Caki2 (cell line): ENCODE results near the gene TEX10. TPM values are rescaled to one million over a fixed set of nuclear protein-coding genes. Genes with fewer than 3 reads are reported as not detected.
"Not testable (repeated sequence)": the region's sequence is repeated elsewhere in the genome, so short reads cannot be mapped to it uniquely, and the experiment has no call there.

Source experiments
- DNase-seq: peaks from one replicate; pipeline ENCODE4 v3.0.0-alpha.2; 2015; ENCODE audit warnings: low read depth
- in situ Hi-C: cut with HindIII; loops from 2 replicates; pipeline ENCODE4 v1.10.0; 2016; ENCODE audit warnings: low sequenced_read_pairs, low pct_unique_long_range_greater_than_20kb, mixed read lengths
- total RNA-seq: library from RNA; depleted of rRNA; stranded (reverse); fragments of >200 nt; shearing (Covaris generic); gene quantifications from 2 replicates; pipeline ENCODE4 v1.2.3, GENCODE V29; 2014; ENCODE audit warnings: low replicate concordance

Gene TEX10
- total RNA-seq, 1 experiment from 2014 or later, result 20.6 TPM

DNA sequence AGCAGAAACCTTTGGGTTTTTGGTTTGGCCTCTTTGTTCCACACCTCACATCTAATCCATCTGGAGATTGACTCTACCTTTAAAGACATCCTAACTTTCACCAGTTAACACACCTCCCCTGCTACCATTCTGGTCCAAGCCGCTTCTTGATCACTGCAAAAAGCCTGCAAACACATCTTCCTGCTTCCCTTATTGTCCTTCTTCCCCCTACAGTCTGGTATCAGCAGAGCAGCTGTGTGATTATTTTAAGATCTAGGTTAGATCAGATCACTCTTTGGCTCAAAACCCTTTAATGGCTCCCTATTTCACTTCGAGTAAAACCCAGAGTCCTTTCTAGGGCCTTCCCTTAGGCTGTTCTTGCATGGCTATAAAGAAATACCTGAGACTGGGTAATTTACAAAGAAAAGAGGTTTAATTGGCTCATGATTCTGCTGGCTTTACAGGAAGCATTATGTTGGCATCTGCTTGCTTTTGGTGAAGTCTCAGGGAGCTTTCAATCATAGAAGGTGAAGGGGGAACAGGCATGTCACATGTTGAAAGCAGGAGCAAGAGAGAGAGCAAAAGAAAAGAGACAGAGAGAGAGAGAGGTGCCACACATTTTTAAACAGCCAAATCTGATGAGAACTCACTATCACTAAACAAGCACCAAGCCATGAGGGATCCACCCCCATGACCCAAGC lies 1.5 kb upstream of the TEX10 start:
- DNase-seq, result no peak
- in situ Hi-C loops, result no loop called here

DNA sequence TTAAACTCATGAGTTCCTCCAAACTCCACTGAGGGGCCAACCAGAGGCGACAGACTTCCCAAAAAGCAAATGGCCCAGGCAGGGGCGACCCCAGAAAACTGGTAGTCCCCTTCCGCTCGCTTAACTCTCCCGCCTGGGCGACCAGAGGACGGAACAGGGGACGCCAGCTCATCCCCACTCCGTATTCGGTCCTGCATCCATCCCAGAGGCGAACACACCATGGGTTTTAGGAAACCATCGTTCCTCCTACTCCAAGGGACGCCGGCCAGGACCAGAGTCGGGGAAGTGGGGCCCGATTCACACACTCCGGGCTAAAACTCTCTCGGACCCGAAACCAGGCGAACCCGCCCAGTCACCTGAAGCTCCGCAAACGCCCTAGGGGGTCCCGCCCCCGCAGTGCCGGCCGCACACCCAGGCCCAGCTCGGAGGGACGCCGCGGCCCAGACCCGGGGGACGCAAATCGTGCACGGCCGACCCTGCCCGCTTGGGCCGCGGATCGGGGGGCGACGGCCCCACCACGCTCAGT lies 478 bp downstream of the TEX10 start:
- DNase-seq, result no peak
- in situ Hi-C loops, result no loop called here

DNA sequence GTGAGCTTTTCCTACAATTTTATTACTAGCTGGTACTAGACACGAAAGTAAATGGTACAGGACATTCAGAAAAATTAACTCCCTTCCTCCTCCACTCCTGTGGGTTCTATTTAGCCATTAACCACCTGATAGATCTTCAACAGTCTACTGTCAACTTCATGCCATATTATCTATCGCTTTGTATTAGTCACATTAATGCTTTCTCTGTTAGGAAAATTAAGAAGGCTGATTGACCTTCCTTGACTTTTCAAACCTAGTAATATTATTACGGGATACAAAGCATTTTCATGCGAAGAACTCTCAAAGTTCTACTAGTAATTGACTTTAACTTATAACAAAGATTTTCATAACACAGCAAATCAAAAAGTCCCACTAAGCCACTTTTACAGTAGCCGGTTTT lies 1.2 kb downstream of the TEX10 start:
- in situ Hi-C loops, result no loop called here

DNA sequence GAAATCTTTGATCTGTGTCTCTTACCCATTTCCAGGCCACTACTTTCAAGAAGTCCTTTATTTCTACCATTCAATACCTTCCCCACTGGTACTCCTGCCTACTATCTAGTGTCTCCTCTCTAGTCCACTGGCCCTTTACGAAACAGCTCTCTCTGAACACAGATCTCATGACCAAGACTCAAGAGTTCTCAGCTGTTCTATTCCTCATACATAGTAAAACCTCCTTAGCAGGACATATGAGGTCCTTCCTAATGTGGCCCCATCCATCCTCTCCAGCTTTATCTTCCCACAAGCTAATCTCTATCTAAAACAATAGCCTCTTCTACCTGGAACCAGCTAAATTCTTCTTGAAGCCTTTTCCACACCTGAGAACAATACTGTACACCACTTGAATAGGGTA lies 2.6 kb downstream of the TEX10 start:
- DNase-seq, result no peak
- in situ Hi-C loops, result no loop called here

More for the DNA sequence above, 1.2 kb downstream of the TEX10 start:
- no peak for DNase-seq

DNA sequence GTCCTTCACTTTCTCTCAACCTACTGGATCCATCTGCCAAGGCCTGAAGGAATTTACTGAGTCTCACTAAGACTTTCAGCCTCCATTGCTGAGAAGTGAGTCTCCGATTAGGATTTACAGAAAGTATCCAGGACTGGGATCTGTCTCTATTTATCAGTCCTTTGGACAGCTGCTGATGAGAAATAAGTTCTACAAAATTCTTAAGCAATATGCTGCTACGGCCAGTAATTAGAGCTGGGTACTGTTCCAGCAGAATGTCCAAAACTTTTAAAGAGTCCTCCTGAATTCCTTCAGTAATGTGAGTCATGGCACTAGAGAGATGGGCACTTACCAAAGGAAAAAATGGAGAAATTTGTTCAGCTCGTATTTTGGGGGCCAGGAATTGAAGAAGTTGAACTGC lies 5.9 kb downstream of the TEX10 start:
- no peak for DNase-seq
- in situ Hi-C loops, result no loop called here

DNA sequence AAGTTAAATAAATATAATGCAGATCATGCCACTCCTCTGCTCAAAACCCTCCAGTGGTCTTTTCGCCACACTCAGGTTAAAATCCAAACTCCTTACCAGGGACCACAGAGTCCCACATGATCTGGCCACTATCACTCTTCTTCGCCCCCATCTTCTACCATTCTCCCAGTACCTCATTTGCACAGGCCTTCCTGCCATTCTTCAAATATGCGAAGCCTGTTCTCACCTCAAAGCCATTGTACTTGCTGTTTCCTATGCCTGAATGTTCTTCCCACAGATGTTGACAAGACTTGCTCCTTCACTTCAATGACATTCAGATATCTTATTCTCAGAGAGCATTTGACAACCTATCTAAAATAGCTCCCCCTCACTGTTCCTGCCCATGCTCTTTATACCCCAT lies 10.9 kb downstream of the TEX10 start:
- in situ Hi-C loops, result no loop called here
- no peak for DNase-seq

DNA sequence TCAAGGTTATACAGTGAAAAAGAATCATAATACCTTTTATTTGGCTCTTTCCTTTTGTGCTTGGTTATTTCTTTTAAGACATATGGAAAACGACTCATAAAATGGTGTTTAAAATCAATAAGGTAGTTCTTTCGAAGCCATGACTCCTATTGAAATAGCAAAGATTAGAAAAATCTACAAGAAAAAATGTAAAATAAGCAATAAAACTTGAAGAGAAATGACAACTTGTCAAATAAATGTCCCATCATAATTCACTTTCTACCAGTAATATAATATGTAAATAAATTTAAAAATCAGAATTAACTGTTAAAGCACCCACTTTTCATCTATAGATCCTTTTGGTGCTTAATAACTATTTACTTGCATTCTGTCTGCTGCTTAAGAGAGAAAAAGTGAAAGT lies 12.5 kb downstream of the TEX10 start:
- in situ Hi-C loops, result no loop called here
- DNase-seq, result no peak

DNA sequence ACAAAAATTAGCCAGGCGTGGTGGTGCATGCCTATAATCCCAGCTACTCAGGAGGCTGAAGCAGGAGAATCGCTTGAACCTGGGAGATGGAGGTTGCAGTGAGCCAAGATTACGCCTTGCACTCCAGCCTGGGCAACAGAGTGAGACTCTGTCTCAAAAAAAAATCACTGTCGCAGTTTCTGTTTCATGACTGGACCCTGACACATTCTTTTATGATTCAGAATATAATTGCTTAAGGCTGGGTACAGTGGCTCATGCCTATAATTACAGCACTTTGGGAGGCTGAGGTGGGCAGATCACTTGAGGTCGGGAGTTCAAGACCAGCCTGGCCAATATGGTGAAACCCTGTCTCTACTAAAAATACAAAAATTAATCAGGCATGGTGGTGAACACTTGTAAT lies 14.0 kb downstream of the TEX10 start:
- in situ Hi-C loops, DNase-seq: not testable (repeated sequence)

DNA sequence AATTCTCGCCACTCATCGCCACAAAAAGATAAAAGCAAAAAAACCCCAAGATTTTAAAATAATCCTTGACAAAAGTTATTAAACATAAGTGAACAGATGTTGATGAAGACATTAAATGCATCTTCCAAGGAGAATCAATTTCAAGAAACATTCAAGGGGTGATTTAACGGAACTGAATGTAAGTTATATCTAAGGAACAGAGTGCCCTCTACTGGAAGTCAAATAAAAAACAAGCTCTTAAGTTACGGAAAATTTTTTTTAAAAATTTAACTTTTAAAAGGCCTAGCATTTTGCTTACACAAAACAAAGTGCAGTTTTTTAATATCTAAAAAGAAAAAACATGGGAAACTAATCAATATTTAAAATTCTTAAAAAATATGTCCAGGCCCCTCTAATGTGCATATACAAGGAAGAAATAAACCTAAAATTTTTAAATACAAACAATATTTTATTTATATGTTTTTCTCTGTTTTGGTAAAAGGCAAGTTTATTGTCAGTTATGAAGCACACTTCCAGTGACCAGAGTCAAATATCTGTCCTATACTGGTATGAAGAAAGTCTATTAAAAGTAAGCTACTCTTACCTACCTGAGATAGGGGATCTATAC lies 28.0 kb downstream of the TEX10 start:
- in situ Hi-C loops, result no loop called here

DNA sequence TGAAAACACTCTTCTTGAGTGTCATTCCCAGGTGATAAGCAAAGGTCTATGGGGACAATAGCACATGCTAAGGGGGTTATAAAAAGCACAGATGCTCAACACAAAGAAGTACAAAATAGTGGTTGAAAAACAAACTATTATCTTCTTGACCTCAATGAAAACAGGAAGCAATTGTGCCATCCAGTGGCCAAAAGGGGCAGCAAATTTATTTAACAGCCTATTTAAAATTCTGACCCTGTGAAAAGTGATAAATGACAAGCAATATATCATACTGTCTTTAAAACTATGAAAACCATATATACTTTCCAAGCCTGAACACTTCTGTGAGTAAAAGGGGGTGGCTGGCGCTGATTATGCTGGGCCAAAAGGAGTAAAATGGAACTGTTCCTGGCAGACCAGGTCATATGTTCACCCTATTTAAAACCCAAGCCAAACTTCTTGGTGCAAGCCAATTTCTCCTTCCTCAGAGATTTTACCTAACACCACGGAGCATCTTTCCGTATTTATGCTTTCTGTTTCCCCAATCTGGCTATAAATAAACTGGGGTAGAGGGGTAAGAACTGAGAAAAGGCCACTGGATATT lies 29.7 kb downstream of the TEX10 start:
- DNase-seq, result peak; percentile 17
- in situ Hi-C loops, result no loop called here

More for the DNA sequence above, 28.0 kb downstream of the TEX10 start:
- no peak for DNase-seq

DNA sequence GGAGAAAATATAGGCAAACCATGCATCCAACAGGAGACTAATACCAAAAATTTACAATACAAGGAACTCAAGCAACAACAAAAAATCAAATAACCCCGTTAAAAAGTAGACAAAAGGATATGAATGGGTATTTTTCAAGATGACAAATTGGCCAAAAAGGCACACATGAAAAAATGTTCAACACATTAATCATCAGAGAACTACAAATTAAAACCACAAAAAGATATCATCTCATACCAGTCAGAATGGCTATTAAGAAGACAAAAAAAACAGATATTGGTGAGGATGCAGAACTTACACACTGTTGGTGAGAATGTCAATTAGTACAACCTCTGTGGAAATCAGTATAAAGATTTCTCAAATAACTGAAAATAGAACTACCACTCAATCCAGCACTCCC lies 35.0 kb downstream of the TEX10 start:
- no peak for DNase-seq
- in situ Hi-C loops, result no loop called here

DNA sequence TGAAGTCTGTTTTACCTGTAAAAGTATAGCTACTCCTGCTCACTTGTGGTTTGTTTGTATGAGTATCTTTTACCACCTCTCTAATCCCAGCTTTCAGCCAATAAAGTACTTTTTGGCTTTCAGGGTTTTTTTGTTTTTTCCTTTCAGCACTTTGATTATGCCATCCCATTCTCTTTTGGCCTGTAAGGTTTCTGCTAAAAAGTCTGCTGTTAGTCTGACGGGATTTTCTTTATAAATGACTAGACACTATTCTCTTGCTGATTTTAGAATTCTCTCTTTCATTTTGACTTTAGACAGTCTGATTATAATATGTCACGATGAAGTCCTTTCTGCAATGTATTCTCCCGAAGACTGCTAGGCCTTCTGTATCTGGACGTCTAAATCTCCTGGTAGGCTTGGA lies 37.2 kb downstream of the TEX10 start:
- in situ Hi-C loops, result no loop called here
- no peak for DNase-seq

DNA sequence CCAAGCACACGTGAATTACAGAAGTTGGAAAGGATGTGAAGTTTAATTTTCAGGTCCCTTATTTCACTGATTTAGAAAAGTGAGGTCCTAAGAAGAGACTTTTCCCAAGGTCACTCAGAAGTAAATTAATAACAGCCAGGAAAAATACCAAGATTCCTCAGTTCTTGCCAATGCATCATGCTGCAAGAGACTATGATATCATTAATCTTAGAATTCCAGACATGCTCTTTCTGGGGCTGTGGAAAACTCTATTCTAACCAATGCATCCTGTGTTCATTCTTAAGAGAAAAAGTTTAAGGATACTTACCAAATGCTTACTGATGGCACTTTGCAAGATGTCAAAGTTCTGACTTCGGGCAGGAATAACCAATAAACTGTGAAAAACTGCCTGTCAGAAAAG lies 42.8 kb downstream of the TEX10 start:
- in situ Hi-C loops, result no loop called here
- no peak for DNase-seq

DNA sequence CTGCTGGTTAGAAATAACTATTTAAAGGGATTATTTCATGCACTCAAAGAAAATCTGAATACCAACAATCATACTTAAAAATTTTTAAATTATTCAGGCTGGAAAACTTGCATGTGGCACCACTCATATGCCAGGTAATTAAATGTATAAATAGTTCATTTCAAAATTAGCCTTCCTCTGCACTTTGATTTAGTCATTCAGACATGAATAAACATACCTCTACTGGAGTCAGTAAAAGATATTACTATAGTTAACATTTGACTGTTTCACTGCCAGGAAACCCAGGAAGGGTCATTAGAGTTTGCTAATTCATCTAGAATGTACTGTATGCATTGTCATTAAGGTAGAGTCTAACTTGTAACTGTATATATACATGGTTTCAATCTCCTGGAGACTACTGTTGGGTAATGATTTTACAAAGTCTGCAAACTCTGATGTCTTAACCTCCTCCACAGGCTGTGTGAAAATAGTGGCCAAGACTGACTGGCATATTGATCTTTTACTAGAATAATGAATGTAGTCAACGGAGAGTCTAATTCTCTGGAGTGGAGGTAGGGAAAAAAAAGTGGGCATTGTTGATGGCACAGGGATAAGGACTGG lies 43.7 kb downstream of the TEX10 start:
- no peak for DNase-seq
- in situ Hi-C loops, result no loop called here

DNA sequence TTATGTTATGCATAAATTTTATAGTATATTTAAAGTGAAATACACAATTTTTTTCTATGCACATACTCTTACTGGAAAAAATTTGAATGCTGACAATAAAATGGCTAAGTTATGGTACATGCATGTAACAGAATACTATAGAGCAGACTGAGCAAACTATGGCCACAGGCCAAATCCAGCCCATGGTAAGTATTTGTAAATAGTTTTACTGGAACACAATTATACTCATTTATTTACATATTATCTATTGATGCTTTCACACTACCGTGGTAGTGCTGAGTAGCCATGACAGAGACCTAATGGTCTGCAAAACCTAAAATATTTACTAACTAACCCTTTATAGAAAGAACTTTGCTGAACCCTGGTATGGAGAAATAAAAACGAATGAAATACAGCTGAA lies 45.7 kb downstream of the TEX10 start:
- in situ Hi-C loops, result no loop called here
- DNase-seq, result no peak

DNA sequence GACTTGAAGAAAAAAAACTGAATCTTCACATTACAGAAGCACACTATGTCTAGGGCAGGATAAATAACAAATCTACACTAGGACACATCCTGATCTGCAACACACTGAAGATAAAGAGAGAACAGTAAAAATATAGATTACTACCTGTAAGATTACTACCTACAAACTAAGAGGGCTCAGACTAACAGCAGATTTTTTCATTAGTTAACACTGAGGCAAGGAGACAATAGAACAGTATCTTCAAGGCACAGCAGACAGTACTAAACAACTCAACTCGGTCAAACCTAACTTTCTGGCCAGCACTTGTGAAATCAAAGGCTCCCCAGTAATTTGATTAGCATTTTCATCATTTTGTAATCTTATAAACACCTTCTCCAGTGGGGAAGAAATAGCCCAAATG lies 46.5 kb downstream of the TEX10 start:
- in situ Hi-C loops, result no loop called here
- DNase-seq, result no peak

DNA sequence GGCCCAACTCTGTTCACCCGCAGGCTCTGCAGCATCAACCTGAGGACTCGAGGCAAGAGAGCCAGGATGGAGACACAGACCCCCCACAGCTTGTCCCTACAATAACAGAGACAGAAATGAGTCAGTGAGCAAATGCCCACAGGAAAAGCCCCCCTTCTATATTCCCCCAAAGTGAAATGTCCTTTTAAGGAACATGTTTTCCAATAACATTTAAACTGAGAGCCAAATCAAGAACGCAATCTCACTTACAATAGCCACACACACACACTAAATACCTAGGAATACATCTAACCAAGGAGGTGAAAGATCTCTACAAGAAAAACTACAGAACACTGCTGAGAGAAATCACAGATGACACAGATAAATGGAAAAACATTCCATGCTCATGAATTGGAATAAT lies 49.0 kb downstream of the TEX10 start:
- in situ Hi-C loops, result no loop called here
- DNase-seq, result no peak

DNA sequence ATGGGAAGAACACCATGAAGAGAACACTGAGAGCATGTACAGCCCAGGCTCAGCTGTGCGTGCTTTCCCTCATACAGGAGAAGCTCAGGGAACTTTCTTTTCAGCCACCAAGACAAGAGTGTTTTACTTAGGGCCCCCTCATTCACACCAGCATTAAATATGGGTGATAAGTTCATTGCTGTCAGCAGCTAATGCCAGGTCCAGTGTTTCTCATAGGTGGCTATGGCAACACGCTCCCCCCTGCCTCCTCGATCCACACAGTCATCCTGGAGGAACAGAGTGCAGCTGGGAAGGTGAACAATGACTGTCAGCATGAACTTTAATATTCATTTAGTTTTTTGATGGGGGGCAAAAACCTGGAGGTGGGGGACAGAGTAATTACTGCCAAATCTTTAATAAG lies 54.4 kb downstream of the TEX10 start:
- in situ Hi-C loops, result no loop called here
- no peak for DNase-seq

DNA sequence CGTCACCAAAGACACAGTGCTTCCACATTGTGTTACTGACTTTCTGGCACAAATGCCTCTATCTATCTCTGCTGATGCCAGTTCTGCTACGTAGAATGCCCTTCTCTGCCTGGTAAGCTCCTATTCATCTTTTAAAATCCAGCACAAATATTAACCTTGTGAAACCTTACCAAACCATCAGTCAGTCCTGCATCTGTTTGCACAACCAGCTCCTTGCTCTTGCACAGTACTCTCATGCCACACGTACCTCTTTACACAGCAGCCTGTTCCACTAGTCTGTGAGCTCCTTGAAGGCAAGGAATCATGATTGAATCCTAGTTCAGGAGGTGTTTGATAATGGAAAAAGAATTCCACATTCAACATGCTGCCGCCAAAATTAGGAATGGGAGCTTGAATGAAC lies 56.3 kb downstream of the TEX10 start:
- in situ Hi-C loops, result no loop called here
- DNase-seq, result no peak
